Endothelial cell (in vitro differentiated cells): Measurements from ENCODE around the gene SH3RF3. TPM values are rescaled to one million over a fixed set of nuclear protein-coding genes. Genes with fewer than 3 reads are reported as not detected.

Experiments used
- DNase-seq: peaks from one replicate; pipeline ENCODE4 v3.0.0; 2021; ENCODE audit warnings: low spot score
- H3K27ac Mint-ChIP-seq: one replicate; pipeline ENCODE4 v1.8.0; 2021; ENCODE audit warnings: mixed read lengths, inconsistent platforms; ENCODE audit not compliant: unreplicated experiment
- H3K27me3 Mint-ChIP-seq: one replicate; pipeline ENCODE4 v1.8.0; 2021; ENCODE audit warnings: mild to moderate bottlenecking, moderate library complexity, mixed read lengths, inconsistent platforms; ENCODE audit not compliant: unreplicated experiment
- H3K36me3 Mint-ChIP-seq: one replicate; pipeline ENCODE4 v1.8.0; 2021; ENCODE audit warnings: mild to moderate bottlenecking, low read depth, mixed read lengths, inconsistent platforms; ENCODE audit not compliant: unreplicated experiment
- H3K4me1 Mint-ChIP-seq: one replicate; pipeline ENCODE4 v1.8.0; 2021; ENCODE audit warnings: mild to moderate bottlenecking, mixed read lengths, inconsistent platforms; ENCODE audit not compliant: unreplicated experiment
- H3K4me3 Mint-ChIP-seq: one replicate; pipeline ENCODE4 v1.8.0; 2021; ENCODE audit warnings: mild to moderate bottlenecking, mixed read lengths, inconsistent platforms; ENCODE audit not compliant: unreplicated experiment
- H3K9me3 Mint-ChIP-seq: one replicate; pipeline ENCODE4 v1.8.0; 2021; ENCODE audit warnings: mixed read lengths, inconsistent platforms; ENCODE audit not compliant: unreplicated experiment
- CTCF ChIP-seq: fragments of 200-600 bp; sonication (generic); IDR thresholded peaks from one replicate; pipeline ENCODE4 v1.5.0; 2021; ENCODE audit warnings: antibody characterized with exemption; ENCODE audit not compliant: unreplicated experiment
- total RNA-seq: library from RNA; stranded (reverse); fragmentation: NEBNext Ultra II Directional; extraction: Animal tissue kit (Norgen Biotek cat#: 25700); gene quantifications from one replicate; pipeline ENCODE4 v1.2.1, GENCODE V29; 2021; ENCODE audit not compliant: unreplicated experiment

The SH3RF3 gene
- total RNA-seq, 1 donor from 2014 or later, result 12.8 TPM

GRCh38 chr2:109306190-109306589 lies 177.2 kb downstream of the SH3RF3 start:
- H3K36me3 Mint-ChIP-seq, result no peaks in the 10 kb centered on the region

GRCh38 chr2:109311771-109312170 lies 182.8 kb downstream of the SH3RF3 start:
- H3K9me3 Mint-ChIP-seq, result no peaks in the 10 kb centered on the region
- DNase-seq, result no peak
- H3K27ac Mint-ChIP-seq, result no peak overlapping the region
- H3K36me3 Mint-ChIP-seq, result no peaks in the 10 kb centered on the region
- no peak overlapping the region for H3K4me3 Mint-ChIP-seq
- H3K4me1 Mint-ChIP-seq, result peaks cover 11% of the 10 kb centered on the region
- H3K27me3 Mint-ChIP-seq, result no peaks in the 10 kb centered on the region
- TF ChIP-seq CTCF, result no peak

More at GRCh38 chr2:109306190-109306589, 177.2 kb downstream of the SH3RF3 start:
- H3K9me3 Mint-ChIP-seq, result no peaks in the 10 kb centered on the region
- TF ChIP-seq CTCF, result no peak
- H3K27ac Mint-ChIP-seq, result no peak overlapping the region
- peaks cover 5% of the 10 kb centered on the region for H3K27me3 Mint-ChIP-seq
- no peak overlapping the region for H3K4me3 Mint-ChIP-seq
- no peak for DNase-seq
- H3K4me1 Mint-ChIP-seq, result peaks cover 24% of the 10 kb centered on the region

GRCh38 chr2:109312902-109313301 lies 183.9 kb downstream of the SH3RF3 start:
- Mint-ChIP-seq H3K36me3 (no peaks in the 10 kb centered on the region), H3K4me3 (no peak overlapping the region), H3K9me3 (no peaks in the 10 kb centered on the region), H3K27me3 (peaks cover 3% of the 10 kb centered on the region), H3K4me1 (peaks cover 15% of the 10 kb centered on the region), H3K27ac (no peak overlapping the region)
- TF ChIP-seq CTCF, result no peak
- no peak for DNase-seq

- H3K4me1 Mint-ChIP-seq, result peaks cover 15% of the 10 kb centered on the region
- H3K27me3 Mint-ChIP-seq, result peaks cover 3% of the 10 kb centered on the region
- no peaks in the 10 kb centered on the region for H3K36me3 Mint-ChIP-seq
- DNase-seq, result no peak
- no peak overlapping the region for H3K27ac Mint-ChIP-seq
- no peaks in the 10 kb centered on the region for H3K9me3 Mint-ChIP-seq
- no peak for TF ChIP-seq CTCF
- no peak overlapping the region for H3K4me3 Mint-ChIP-seq
Observed at GRCh38 chr2:109313343-109313742, 184.3 kb downstream of the SH3RF3 start.

- Mint-ChIP-seq H3K9me3 (no peaks in the 10 kb centered on the region), H3K27me3 (peaks cover 6% of the 10 kb centered on the region), H3K27ac (no peak overlapping the region), H3K36me3 (no peaks in the 10 kb centered on the region), H3K4me1 (peaks cover 15% of the 10 kb centered on the region), H3K4me3 (no peak overlapping the region)
- TF ChIP-seq CTCF, result no peak
- DNase-seq, result no peak
Observed at GRCh38 chr2:109316091-109316490, 187.1 kb downstream of the SH3RF3 start.
